A549 (cell line): ENCODE measurements around the gene CNNM2. TPM values are rescaled to one million over a fixed set of nuclear protein-coding genes. Genes with fewer than 3 reads are reported as not detected.
A peak's percentile ranks its signal among the peaks of the same experiment; 100 is the strongest.

Source experiments
- ATAC-seq, 2 experiments: fragments of 200-7000 bp in 1 of 2; fragments of >200 bp in 1 of 2; cut with Nextera tagmentation in 1 of 2; cut with Tn5 transposase in 1 of 2; 3 replicates each; pipeline versions ENCODE4 v1.8.0 to v1.9.1; 2018 to 2020; ENCODE audit warnings: mild to moderate bottlenecking in 1 of 2, moderate library complexity in 1 of 2
- CTCF ChIA-PET: fragments of 300-600 bp; sonication (Branson Sonifier 250); formaldehyde crosslinking; extraction: SDS; loops from one replicate; lab custom pipeline; 2021; ENCODE audit warnings: antibody characterized with exemption, inconsistent platforms; lab: Yijun Ruan, JAX
- POLR2A ChIA-PET: fragments of 350-600 bp; formaldehyde crosslinking; extraction: SDS; loops from one replicate; lab custom pipeline; 2021; ENCODE audit warnings: antibody characterized with exemption, inconsistent platforms; lab: Yijun Ruan, JAX
- DNase-seq, 2 experiments: peaks; one replicate each; pipeline versions ENCODE4 v3.0.0 to v3.0.0-alpha.2; 2011 to 2016; ENCODE audit warnings: low read depth in 1 of 2, low spot score in 1 of 2
- FAIRE-seq: peaks from 2 replicates; lab custom pipeline; 2011; peaks lifted over from hg19 to GRCh38; lab: Jason Lieb, UNC
- H3K27ac ChIP-seq, 2 experiments: fragments of >200 bp; sonication (Bioruptor Twin); formaldehyde crosslinking; 3 replicates each; pipeline ENCODE4 v1.5.1; 2016 to 2017
- H3K4me1 ChIP-seq: fragments of >200 bp; sonication (Bioruptor Twin); formaldehyde crosslinking; 3 replicates; pipeline ENCODE4 v1.6.1; 2016
- H3K4me2 ChIP-seq: fragments of >200 bp; sonication (Bioruptor Twin); formaldehyde crosslinking; 3 replicates; pipeline ENCODE4 v1.6.1; 2016
- H3K4me3 ChIP-seq: fragments of >200 bp; sonication (Bioruptor Twin); formaldehyde crosslinking; 3 replicates; pipeline ENCODE4 v1.5.1; 2016
- H3K9me3 ChIP-seq: fragments of >200 bp; sonication (Bioruptor Twin); formaldehyde crosslinking; 3 replicates; pipeline ENCODE4 v1.6.1; 2016
- CBX8 ChIP-seq: fragments of 200-600 bp; sonication (generic); IDR thresholded peaks from 2 replicates; pipeline ENCODE4 v1.6.1; 2016
- CEBPB ChIP-seq, 2 experiments: fragments of >200 bp in 1 of 2; sonication (Bioruptor Twin) in 1 of 2; formaldehyde crosslinking in 1 of 2; IDR thresholded peaks; 2 replicates each; pipeline ENCODE4 v1.6.1; 2012 to 2016
- CHD2 ChIP-seq: fragments of 150-350 bp; IDR thresholded peaks from 2 replicates; pipeline ENCODE4 v1.6.1; 2014; ENCODE audit warnings: low read length; ENCODE audit not compliant: partially characterized antibody
- EHF ChIP-seq: fragments of 250-450 bp; sonication (Bioruptor Pico); IDR thresholded peaks from 2 replicates; pipeline ENCODE4 v1.5.0; 2020; ENCODE audit warnings: mild to moderate bottlenecking
- EHMT2 ChIP-seq: fragments of 200-600 bp; sonication (generic); IDR thresholded peaks from 2 replicates; pipeline ENCODE4 v1.6.1; 2016; ENCODE audit warnings: antibody characterized with exemption, low read depth, mild to moderate bottlenecking, moderate library complexity
- ELK1 ChIP-seq: fragments of 150-350 bp; IDR thresholded peaks from 2 replicates; pipeline ENCODE4 v1.6.1; 2014; ENCODE audit warnings: low read depth, mild to moderate bottlenecking, low read length
- EP300 ChIP-seq, 2 experiments: fragments of >200 bp; sonication (Bioruptor Twin); formaldehyde crosslinking; IDR thresholded peaks; 2 replicates in 1 of 2; 3 replicates in 1 of 2; pipeline ENCODE4 v1.6.1; 2016 to 2017
- ESRRA ChIP-seq: fragments of 150-350 bp; IDR thresholded peaks from 2 replicates; pipeline ENCODE4 v1.6.1; 2014; ENCODE audit warnings: mild to moderate bottlenecking, low read length, borderline replicate concordance
- FOSB ChIP-seq: fragments of 250-450 bp; sonication (Bioruptor Pico); IDR thresholded peaks from 2 replicates; pipeline ENCODE4 v1.5.0; 2020; ENCODE audit warnings: mild to moderate bottlenecking, moderate library complexity
- FOSL2 ChIP-seq, 2 experiments: fragments of 450-650 bp in 1 of 2; fragments of >200 bp in 1 of 2; sonication (Bioruptor Twin) in 1 of 2; formaldehyde crosslinking; IDR thresholded peaks; 2 replicates each; pipeline versions ENCODE4 v1.5.0 to v1.6.1; 2016 to 2020; ENCODE audit warnings: mild to moderate bottlenecking in 1 of 2, moderate library complexity in 1 of 2
- GATA3 ChIP-seq: IDR thresholded peaks from 2 replicates; pipeline ENCODE4 v1.6.1; 2012; ENCODE audit warnings: borderline replicate concordance
- HOXA7 ChIP-seq: fragments of 250-450 bp; sonication (Bioruptor Pico); IDR thresholded peaks from 2 replicates; pipeline ENCODE4 v1.5.0; 2020; ENCODE audit warnings: mild to moderate bottlenecking, moderate library complexity
- HOXB13 ChIP-seq: fragments of 250-450 bp; sonication (Bioruptor Pico); IDR thresholded peaks from 2 replicates; pipeline ENCODE4 v1.5.0; 2020; ENCODE audit warnings: low read depth, mild to moderate bottlenecking, moderate library complexity
- MAFK ChIP-seq: fragments of 450-650 bp; IDR thresholded peaks from 2 replicates; pipeline ENCODE4 v1.6.1; 2014; ENCODE audit not compliant: partially characterized antibody
- MAZ ChIP-seq: fragments of 150-350 bp; IDR thresholded peaks from 2 replicates; pipeline ENCODE4 v1.6.1; 2014; ENCODE audit warnings: antibody characterized with exemption, low read depth, low read length, borderline replicate concordance
- MYC ChIP-seq: IDR thresholded peaks from 2 replicates; pipeline ENCODE4 v1.6.1; 2012; ENCODE audit warnings: mild to moderate bottlenecking, inconsistent platforms, low read length, improper control_type of control experiment, borderline replicate concordance
- NFE2L2 ChIP-seq: fragments of 150-350 bp; conservative IDR thresholded peaks from 2 replicates; pipeline ENCODE4 v1.6.1; 2014; ENCODE audit warnings: low read length
- NPAS2 ChIP-seq: fragments of 250-450 bp; sonication (Bioruptor Pico); IDR thresholded peaks from 2 replicates; pipeline ENCODE4 v1.8.0; 2022; ENCODE audit warnings: mild to moderate bottlenecking, moderate library complexity, borderline replicate concordance
- PBX3 ChIP-seq: IDR thresholded peaks from 2 replicates; pipeline ENCODE4 v1.6.1; 2012
- PHF8 ChIP-seq: fragments of 200-600 bp; sonication (generic); IDR thresholded peaks from 2 replicates; pipeline ENCODE4 v1.6.1; 2016; ENCODE audit warnings: low read depth, mild to moderate bottlenecking, antibody characterized with exemption, moderate library complexity, borderline replicate concordance
- RNF2 ChIP-seq: fragments of 200-600 bp; sonication (generic); IDR thresholded peaks from 2 replicates; pipeline ENCODE4 v1.6.1; 2016; ENCODE audit warnings: low read depth, mild to moderate bottlenecking, antibody characterized with exemption, moderate library complexity, borderline replicate concordance
- SMC3 ChIP-seq: fragments of >200 bp; sonication (Bioruptor Twin); formaldehyde crosslinking; IDR thresholded peaks from 3 replicates; pipeline ENCODE4 v1.6.1; 2018; ENCODE audit warnings: inconsistent platforms
- SREBF2 ChIP-seq: fragments of 450-650 bp; IDR thresholded peaks from 2 replicates; pipeline ENCODE4 v1.6.1; 2014; ENCODE audit warnings: mild to moderate bottlenecking, moderate library complexity
- ZSCAN20 ChIP-seq: fragments of 250-450 bp; sonication (Bioruptor Pico); IDR thresholded peaks from 2 replicates; pipeline ENCODE4 v1.8.0; 2022; ENCODE audit warnings: mild to moderate bottlenecking, moderate library complexity
- WGBS: methylation state at CpG from one replicate; pipeline ENCODE4 v1.1.6; 2017; ENCODE audit errors: missing lambda C conversion rate; 5-methylcytosine and 5-hydroxymethylcytosine counted together
- polyA plus RNA-seq, 4 experiments: library from polyadenylated mRNA; depleted of rRNA in 3 of 4; stranded (reverse); fragments of >200 nt; fragmentation: RNase III in 1 of 4; extraction: RNeasy Plus Mini Kit Qiagen cat#74134 plus additional on column Dnase treatment in 1 of 4; gene quantifications; 2 replicates in 3 of 4; 3 replicates in 1 of 4; pipeline ENCODE4 v1.2.3, GENCODE V29; 2011 to 2017
- TF ChIP-seq, protein P1 (sequence below): fragments of 250-450 bp; sonication (Bioruptor Pico); IDR thresholded peaks from 2 replicates; pipeline ENCODE4 v1.5.0; 2020; ENCODE audit warnings: low read depth, mild to moderate bottlenecking, moderate library complexity
- TF ChIP-seq, protein P2 (sequence below): fragments of 250-450 bp; sonication (Bioruptor Pico); IDR thresholded peaks from 2 replicates; pipeline ENCODE4 v1.5.0; 2021; ENCODE audit warnings: mild to moderate bottlenecking, moderate library complexity, borderline replicate concordance
- TF ChIP-seq, protein P3 (sequence below): fragments of >200 bp; sonication (Bioruptor Twin); formaldehyde crosslinking; IDR thresholded peaks from 3 replicates; pipeline ENCODE4 v1.6.1; 2016
- TF ChIP-seq, protein P4 (sequence below): fragments of 200-600 bp; sonication (generic); IDR thresholded peaks from 2 replicates; pipeline ENCODE4 v1.6.1; 2016; ENCODE audit warnings: antibody characterized with exemption, mild to moderate bottlenecking, moderate library complexity

Gene CNNM2
- polyA plus RNA-seq, 2 of the 4 experiments (the other 2 are of a cell fraction), result 6.4 to 6.9 TPM

- CTCF ChIA-PET, result interaction anchor here (0.8 to 10.5 kb wide), 5 partner anchors 15 to 324 kb away, joined by 3 to 199 read pairs (median 5); no protein-coding TSS in a partner anchor
These were observed 2.1 kb downstream of the CNNM2 start for GRCh38 chr10:102919992-102920739.

DNA sequence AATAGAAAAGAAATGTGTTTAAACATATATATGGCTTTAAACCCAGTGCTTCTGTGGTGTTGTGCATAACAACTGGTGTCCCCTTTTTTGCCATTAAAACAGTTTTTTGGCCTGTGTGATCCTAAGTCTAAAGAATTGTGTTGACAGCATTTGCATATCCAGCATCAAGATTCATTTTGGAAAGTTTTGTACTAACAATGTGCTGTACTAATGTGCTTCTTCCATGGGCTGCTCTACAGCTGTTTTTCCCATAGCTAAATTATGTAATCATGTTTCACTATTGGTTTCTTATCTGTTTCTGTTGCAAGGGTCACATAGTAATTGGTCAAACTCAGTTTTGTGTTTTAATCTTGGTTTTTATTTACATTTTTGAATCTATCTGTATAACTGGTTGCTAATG, 5.5 kb downstream of the CNNM2 start:
- H3K4me3 ChIP-seq, result no peak overlapping the region
- no peak for ATAC-seq
- TF ChIP-seq CEBPB (IDR thresholded peaks at IDR 0.05), result no peak
- no peak for TF ChIP-seq ZSCAN20 (CRISPR knock-in tag)
- TF ChIP-seq CHD2, result no peak
- no peak for TF ChIP-seq SMC3
- no peak for TF ChIP-seq RNF2
- TF ChIP-seq, protein P1, sequence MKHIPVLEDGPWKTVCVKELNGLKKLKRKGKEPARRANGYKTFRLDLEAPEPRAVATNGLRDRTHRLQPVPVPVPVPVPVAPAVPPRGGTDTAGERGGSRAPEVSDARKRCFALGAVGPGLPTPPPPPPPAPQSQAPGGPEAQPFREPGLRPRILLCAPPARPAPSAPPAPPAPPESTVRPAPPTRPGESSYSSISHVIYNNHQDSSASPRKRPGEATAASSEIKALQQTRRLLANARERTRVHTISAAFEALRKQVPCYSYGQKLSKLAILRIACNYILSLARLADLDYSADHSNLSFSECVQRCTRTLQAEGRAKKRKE (CRISPR knock-in tag), result no peak
- no peak for TF ChIP-seq FOSB (CRISPR knock-in tag)
- no peak for TF ChIP-seq SREBF2
- TF ChIP-seq PBX3, result no peak
- TF ChIP-seq EHF (CRISPR knock-in tag), result no peak
- peaks cover 28% of the 10 kb centered on the region for H3K4me1 ChIP-seq
- POLR2A ChIA-PET, result no interaction called here
- no peak overlapping the region for H3K4me2 ChIP-seq
- no peak for DNase-seq
- CTCF ChIA-PET, result interaction anchor here (0.8 kb wide), 1 partner anchor 132 kb away, joined by 3 read pairs; no protein-coding TSS in a partner anchor
- no peaks in the 10 kb centered on the region for H3K9me3 ChIP-seq
- peak; percentile 7 for FAIRE-seq
- no peak overlapping the region for H3K27ac ChIP-seq

More at GRCh38 chr10:102919992-102920739, 2.1 kb downstream of the CNNM2 start:
- POLR2A ChIA-PET, result interaction anchor here (0.6 kb wide), 1 partner anchor 335 kb away, joined by 5 read pairs; no protein-coding TSS in a partner anchor
- Histone ChIP-seq H3K27ac (no peak overlapping the region), H3K4me1 (peaks cover 28% of the 10 kb centered on the region), H3K9me3 (no peaks in the 10 kb centered on the region), H3K4me2 (peak overlapping the region; percentile 88), H3K4me3 (peak overlapping the region; percentile 87)
- DNase-seq (no peak), FAIRE-seq (no peak), ATAC-seq (no peak)
- TF ChIP-seq ESRRA, result no peak
- TF ChIP-seq CBX8, result no peak
- no peak for TF ChIP-seq EP300 (IDR thresholded peaks at IDR 0.05)
- TF ChIP-seq, protein P2, sequence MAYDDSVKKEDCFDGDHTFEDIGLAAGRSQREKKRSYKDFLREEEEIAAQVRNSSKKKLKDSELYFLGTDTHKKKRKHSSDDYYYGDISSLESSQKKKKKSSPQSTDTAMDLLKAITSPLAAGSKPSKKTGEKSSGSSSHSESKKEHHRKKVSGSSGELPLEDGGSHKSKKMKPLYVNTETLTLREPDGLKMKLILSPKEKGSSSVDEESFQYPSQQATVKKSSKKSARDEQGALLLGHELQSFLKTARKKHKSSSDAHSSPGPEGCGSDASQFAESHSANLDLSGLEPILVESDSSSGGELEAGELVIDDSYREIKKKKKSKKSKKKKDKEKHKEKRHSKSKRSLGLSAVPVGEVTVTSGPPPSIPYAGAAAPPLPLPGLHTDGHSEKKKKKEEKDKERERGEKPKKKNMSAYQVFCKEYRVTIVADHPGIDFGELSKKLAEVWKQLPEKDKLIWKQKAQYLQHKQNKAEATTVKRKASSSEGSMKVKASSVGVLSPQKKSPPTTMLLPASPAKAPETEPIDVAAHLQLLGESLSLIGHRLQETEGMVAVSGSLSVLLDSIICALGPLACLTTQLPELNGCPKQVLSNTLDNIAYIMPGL (CRISPR knock-in tag), result no peak
- no peak for TF ChIP-seq HOXA7 (CRISPR knock-in tag)
- no peak for TF ChIP-seq FOSL2 (IDR thresholded peaks at IDR 0.05)
- no peak for TF ChIP-seq FOSL2 (CRISPR knock-in tag; IDR thresholded peaks at IDR 0.05)
- TF ChIP-seq HOXB13, result no peak
- TF ChIP-seq GATA3, result no peak
- TF ChIP-seq, protein P3, sequence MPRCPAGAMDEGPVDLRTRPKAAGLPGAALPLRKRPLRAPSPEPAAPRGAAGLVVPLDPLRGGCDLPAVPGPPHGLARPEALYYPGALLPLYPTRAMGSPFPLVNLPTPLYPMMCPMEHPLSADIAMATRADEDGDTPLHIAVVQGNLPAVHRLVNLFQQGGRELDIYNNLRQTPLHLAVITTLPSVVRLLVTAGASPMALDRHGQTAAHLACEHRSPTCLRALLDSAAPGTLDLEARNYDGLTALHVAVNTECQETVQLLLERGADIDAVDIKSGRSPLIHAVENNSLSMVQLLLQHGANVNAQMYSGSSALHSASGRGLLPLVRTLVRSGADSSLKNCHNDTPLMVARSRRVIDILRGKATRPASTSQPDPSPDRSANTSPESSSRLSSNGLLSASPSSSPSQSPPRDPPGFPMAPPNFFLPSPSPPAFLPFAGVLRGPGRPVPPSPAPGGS, result no peak
- TF ChIP-seq CHD2, result no peak
- no peak for TF ChIP-seq NPAS2 (CRISPR knock-in tag)
- TF ChIP-seq MYC, result no peak
- TF ChIP-seq, protein P4, sequence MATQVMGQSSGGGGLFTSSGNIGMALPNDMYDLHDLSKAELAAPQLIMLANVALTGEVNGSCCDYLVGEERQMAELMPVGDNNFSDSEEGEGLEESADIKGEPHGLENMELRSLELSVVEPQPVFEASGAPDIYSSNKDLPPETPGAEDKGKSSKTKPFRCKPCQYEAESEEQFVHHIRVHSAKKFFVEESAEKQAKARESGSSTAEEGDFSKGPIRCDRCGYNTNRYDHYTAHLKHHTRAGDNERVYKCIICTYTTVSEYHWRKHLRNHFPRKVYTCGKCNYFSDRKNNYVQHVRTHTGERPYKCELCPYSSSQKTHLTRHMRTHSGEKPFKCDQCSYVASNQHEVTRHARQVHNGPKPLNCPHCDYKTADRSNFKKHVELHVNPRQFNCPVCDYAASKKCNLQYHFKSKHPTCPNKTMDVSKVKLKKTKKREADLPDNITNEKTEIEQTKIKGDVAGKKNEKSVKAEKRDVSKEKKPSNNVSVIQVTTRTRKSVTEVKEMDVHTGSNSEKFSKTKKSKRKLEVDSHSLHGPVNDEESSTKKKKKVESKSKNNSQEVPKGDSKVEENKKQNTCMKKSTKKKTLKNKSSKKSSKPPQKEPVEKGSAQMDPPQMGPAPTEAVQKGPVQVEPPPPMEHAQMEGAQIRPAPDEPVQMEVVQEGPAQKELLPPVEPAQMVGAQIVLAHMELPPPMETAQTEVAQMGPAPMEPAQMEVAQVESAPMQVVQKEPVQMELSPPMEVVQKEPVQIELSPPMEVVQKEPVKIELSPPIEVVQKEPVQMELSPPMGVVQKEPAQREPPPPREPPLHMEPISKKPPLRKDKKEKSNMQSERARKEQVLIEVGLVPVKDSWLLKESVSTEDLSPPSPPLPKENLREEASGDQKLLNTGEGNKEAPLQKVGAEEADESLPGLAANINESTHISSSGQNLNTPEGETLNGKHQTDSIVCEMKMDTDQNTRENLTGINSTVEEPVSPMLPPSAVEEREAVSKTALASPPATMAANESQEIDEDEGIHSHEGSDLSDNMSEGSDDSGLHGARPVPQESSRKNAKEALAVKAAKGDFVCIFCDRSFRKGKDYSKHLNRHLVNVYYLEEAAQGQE, result no peak
- TF ChIP-seq PHF8, result no peak
- TF ChIP-seq MAZ, result no peak
- no peak for TF ChIP-seq NFE2L2
- TF ChIP-seq EHMT2, result no peak
- TF ChIP-seq ELK1, result no peak
- no peak for TF ChIP-seq MAFK
- WGBS, result 64% methylated on average over 9 of the region's 9 CpGs
